Breast epithelium (tissue), 4 donors: Measurements from ENCODE around the gene ITGAX. TPM values are rescaled to one million over a fixed set of nuclear protein-coding genes. Genes with fewer than 3 reads are reported as not detected.
A peak's percentile ranks its signal among the peaks of the same experiment; 100 is the strongest.

Experiments used
- DNase-seq, 2 donors: peaks; one replicate each; pipeline ENCODE4 v3.0.0-alpha.2; 2019; ENCODE audit warnings: low spot score in 2 of 2
- H3K27ac ChIP-seq, 2 donors: fragments of 200-600 bp; sonication (generic) in 1 of 2; one replicate each; pipeline ENCODE4 v1.5.1; 2016 to 2019; ENCODE audit warnings: mild to moderate bottlenecking in 1 of 2
- H3K27me3 ChIP-seq, 2 donors: fragments of 200-600 bp; sonication (generic) in 1 of 2; one replicate each; pipeline versions ENCODE4 v1.5.1 to v1.6.0; 2017 to 2019; ENCODE audit warnings: control low read depth in 1 of 2, mild to moderate bottlenecking in 1 of 2
- H3K36me3 ChIP-seq: fragments of 200-600 bp; one replicate; pipeline ENCODE4 v1.5.1; 2019
- H3K4me1 ChIP-seq, 2 donors: fragments of 200-600 bp; sonication (generic); one replicate each; pipeline ENCODE4 v1.5.1; 2016 to 2019; ENCODE audit warnings: control low read depth in 1 of 2
- H3K4me3 ChIP-seq, 3 donors: fragments of 200-600 bp; sonication (generic); 1 replicate in 2 of 3; 2 replicates in 1 of 3; pipeline ENCODE4 v1.5.1; 2016 to 2019; ENCODE audit warnings: mild to moderate bottlenecking in 3 of 3, moderate library complexity in 2 of 3
- H3K9me3 ChIP-seq, 2 donors: fragments of 200-600 bp; sonication (generic) in 1 of 2; one replicate each; pipeline ENCODE4 v1.5.1; 2016 to 2019; ENCODE audit warnings: control low read depth in 1 of 2
- CTCF ChIP-seq, 3 donors: fragments of 450-650 bp; IDR thresholded peaks; one replicate each; pipeline ENCODE4 v1.5.1; 2016 to 2017; ENCODE audit warnings: antibody characterized with exemption in 3 of 3, mild to moderate bottlenecking in 3 of 3, moderate library complexity in 3 of 3
- POLR2A ChIP-seq: fragments of 450-650 bp; IDR thresholded peaks from one replicate; pipeline ENCODE4 v1.6.1; 2016; ENCODE audit warnings: antibody characterized with exemption, mild to moderate bottlenecking, moderate library complexity
- POLR2AphosphoS5 ChIP-seq, 3 donors: sonication (generic); formaldehyde crosslinking; IDR thresholded peaks; one replicate each; pipeline ENCODE4 v1.6.1; 2017; ENCODE audit warnings: antibody characterized with exemption in 3 of 3
- intact Hi-C: fragments of 100-400 bp; cut with DNase I; formaldehyde crosslinking; loops from one replicate; pipeline ENCODE4 v1.15.1; 2023; ENCODE audit warnings: low total_unique reads
- total RNA-seq, 3 donors: library from RNA; depleted of rRNA; stranded (reverse); fragments of >200 nt; gene quantifications; one replicate each; pipeline ENCODE4 v1.1.0, GENCODE V29; 2016

Gene ITGAX
- total RNA-seq, 3 donors from 2014 or later, result 3.6 to 16.8 (median 5.1) TPM

GRCh38 chr16:31421587-31421986 is 66.6 kb downstream of the ITGAX start:
- intact Hi-C loops, result no loop called here

GRCh38 chr16:31423241-31423640 is 68.3 kb downstream of the ITGAX start:
- no peak for DNase-seq
- intact Hi-C loops, result no loop called here
- TF ChIP-seq POLR2A (no peak), CTCF (IDR thresholded peaks at IDR 0.05) (no peak), POLR2AphosphoS5 (IDR thresholded peaks at IDR 0.05) (no peak)
- Histone ChIP-seq H3K9me3 (no peaks in the 10 kb centered on the region), H3K27me3 (peaks cover 0 to 9% of the 10 kb centered on the region in 2 donors), H3K36me3 (no peaks in the 10 kb centered on the region), H3K27ac (no peak overlapping the region), H3K4me1 (no peaks in the 10 kb centered on the region), H3K4me3 (no peak overlapping the region)

More at GRCh38 chr16:31421587-31421986, 66.6 kb downstream of the ITGAX start:
- Histone ChIP-seq H3K27ac (no peak overlapping the region), H3K4me3 (no peak overlapping the region), H3K9me3 (no peaks in the 10 kb centered on the region), H3K27me3 (peaks cover 0 to 9% of the 10 kb centered on the region in 2 donors), H3K4me1 (no peaks in the 10 kb centered on the region), H3K36me3 (no peaks in the 10 kb centered on the region)
- no peak for TF ChIP-seq CTCF (IDR thresholded peaks at IDR 0.05)
- no peak for DNase-seq

GRCh38 chr16:31423801-31424200 is 68.8 kb downstream of the ITGAX start:
- H3K4me1 ChIP-seq, result no peaks in the 10 kb centered on the region
- DNase-seq, result no peak
- no peak overlapping the region for H3K4me3 ChIP-seq
- H3K36me3 ChIP-seq, result no peaks in the 10 kb centered on the region
- intact Hi-C loops, result no loop called here
- TF ChIP-seq POLR2A (no peak), CTCF (IDR thresholded peaks at IDR 0.05) (no peak), POLR2AphosphoS5 (IDR thresholded peaks at IDR 0.05) (no peak)
- H3K9me3 ChIP-seq, result no peaks in the 10 kb centered on the region
- no peak overlapping the region for H3K27ac ChIP-seq
- H3K27me3 ChIP-seq, result peaks cover 0 to 9% of the 10 kb centered on the region in 2 donors

- Histone ChIP-seq H3K4me1 (no peaks in the 10 kb centered on the region), H3K9me3 (no peaks in the 10 kb centered on the region), H3K27ac (no peak overlapping the region), H3K4me3 (peak overlapping the region; percentile 35 to 75 (median 55)), H3K36me3 (no peaks in the 10 kb centered on the region), H3K27me3 (peaks cover 0 to 2% of the 10 kb centered on the region in 2 donors)
- intact Hi-C loops, result no loop called here
- TF ChIP-seq CTCF (IDR thresholded peaks at IDR 0.05), result no peak
- no peak for TF ChIP-seq POLR2A
- no peak for TF ChIP-seq POLR2AphosphoS5 (IDR thresholded peaks at IDR 0.05)
- no peak for DNase-seq
Observed at GRCh38 chr16:31427441-31428278, 72.7 kb downstream of the ITGAX start.

- Histone ChIP-seq H3K9me3 (no peaks in the 10 kb centered on the region), H3K4me3 (peak within 1 kb of the TSS; percentile 35 to 75 (median 55)), H3K27ac (no peak within 1 kb of the TSS), H3K4me1 (no peaks in the 10 kb centered on the region), H3K27me3 (no peaks in the 10 kb centered on the region), H3K36me3 (no peaks in the 10 kb centered on the region)
- intact Hi-C loops, result no loop called here
- DNase-seq, result no peak
- TF ChIP-seq POLR2A, result no peak
- TF ChIP-seq CTCF (IDR thresholded peaks at IDR 0.05), result no peak
- no peak for TF ChIP-seq POLR2AphosphoS5 (IDR thresholded peaks at IDR 0.05)
Observed at GRCh38 chr16:31428279-31428597, 73.3 kb downstream of the ITGAX start, which contains the start of gene COX6A2. COX6A2 (minus strand) TSS chr16:31428360; CDS start chr16:31428325, 35 bp downstream.
